Measurements from ENCODE around the gene DMBT1. TPM values are rescaled to one million over a fixed set of nuclear protein-coding genes. Genes with fewer than 3 reads are reported as not detected.
A peak's percentile ranks its signal among the peaks of the same experiment; 100 is the strongest.

The DMBT1 gene
- total RNA-seq, 1 donor from 2014 or later, result 78.6 TPM

- Histone ChIP-seq H3K4me3 (no peak overlapping the region), H3K9me3 (no peaks in the 10 kb centered on the region), H3K36me3 (no peaks in the 10 kb centered on the region), H3K27me3 (peaks cover 5% of the 10 kb centered on the region), H3K27ac (no peak overlapping the region), H3K4me1 (no peaks in the 10 kb centered on the region)
- DNase-seq, result no peak
- intact Hi-C loops (cut with DNase I), result loop anchor here (5.0 to 10.0 kb wide), 2 partner anchors 40 to 132 kb away; no protein-coding TSS in a partner anchor
- peak; percentile 56 for ATAC-seq
- peak; percentile 58 for TF ChIP-seq CTCF (IDR thresholded peaks at IDR 0.05)
Observed at GRCh38 chr10:122567056-122567660, 6.6 kb downstream of the DMBT1 start.

DNA sequence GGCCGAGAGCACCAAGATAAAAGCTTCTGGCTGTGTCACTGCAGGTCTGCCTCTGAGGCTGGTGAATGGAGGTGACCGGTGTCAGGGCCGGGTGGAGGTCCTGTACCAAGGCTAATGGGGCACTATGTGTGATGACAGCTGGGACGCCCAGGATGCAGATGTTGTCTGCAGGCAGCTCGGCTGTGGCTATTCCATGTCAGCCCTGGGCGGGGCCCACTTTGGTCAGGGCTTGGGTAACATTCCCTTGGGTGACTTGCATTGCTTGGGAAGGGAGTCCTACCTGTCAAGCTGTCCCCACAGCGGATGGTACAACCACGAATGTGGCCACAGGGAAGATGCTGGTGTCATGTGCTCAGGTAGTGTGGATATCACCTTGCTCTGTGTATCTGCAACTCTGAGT lies 8.0 kb downstream of the DMBT1 start:
- no peak overlapping the region for H3K4me3 ChIP-seq
- no peaks in the 10 kb centered on the region for H3K4me1 ChIP-seq
- no peak for TF ChIP-seq CTCF (IDR thresholded peaks at IDR 0.05)
- no peaks in the 10 kb centered on the region for H3K36me3 ChIP-seq
- intact Hi-C loops (cut with DNase I), result loop anchor here (5.0 to 10.0 kb wide), 2 partner anchors 41 to 134 kb away; no protein-coding TSS in a partner anchor
- no peaks in the 10 kb centered on the region for H3K27me3 ChIP-seq
- DNase-seq, result no peak
- no peak for ATAC-seq
- no peak overlapping the region for H3K27ac ChIP-seq
- no peaks in the 10 kb centered on the region for H3K9me3 ChIP-seq

DNA sequence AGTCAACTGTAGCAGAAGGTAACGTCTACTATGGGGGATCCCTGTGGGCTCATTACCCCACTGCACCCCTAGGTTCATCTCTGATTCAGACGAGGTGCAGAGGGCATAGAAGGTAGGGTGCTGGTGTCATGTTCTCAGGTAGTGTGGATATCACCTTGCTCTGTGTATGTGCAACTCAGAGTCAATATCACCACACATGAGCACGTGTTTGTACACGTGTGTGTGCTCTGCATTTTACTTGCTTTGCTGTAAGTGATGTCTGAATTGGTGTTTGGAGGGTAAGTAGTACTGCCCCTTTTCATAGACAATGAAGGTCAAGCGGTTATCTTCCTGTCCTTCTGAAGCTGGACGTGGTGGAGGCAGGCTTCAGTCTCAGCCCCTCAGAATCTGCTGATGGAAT lies 10.4 kb downstream of the DMBT1 start:
- no peak for TF ChIP-seq CTCF (IDR thresholded peaks at IDR 0.05)
- no peak for ATAC-seq
- intact Hi-C loops (cut with DNase I), result no loop called here
- H3K9me3 ChIP-seq, result no peaks in the 10 kb centered on the region
- DNase-seq, result no peak
- no peaks in the 10 kb centered on the region for H3K36me3 ChIP-seq
- no peaks in the 10 kb centered on the region for H3K27me3 ChIP-seq
- H3K27ac ChIP-seq, result no peak overlapping the region
- no peak overlapping the region for H3K4me3 ChIP-seq
- H3K4me1 ChIP-seq, result no peaks in the 10 kb centered on the region

- Histone ChIP-seq H3K27me3 (no peaks in the 10 kb centered on the region), H3K4me1 (no peaks in the 10 kb centered on the region), H3K36me3 (no peaks in the 10 kb centered on the region), H3K9me3 (no peaks in the 10 kb centered on the region), H3K27ac (no peak overlapping the region), H3K4me3 (no peak overlapping the region)
- DNase-seq (no peak), ATAC-seq (no peak)
- intact Hi-C loops (cut with DNase I), result no loop called here
- no peak for TF ChIP-seq CTCF (IDR thresholded peaks at IDR 0.05)
Observed at GRCh38 chr10:122571892-122572291, 11.3 kb downstream of the DMBT1 start.

DNA sequence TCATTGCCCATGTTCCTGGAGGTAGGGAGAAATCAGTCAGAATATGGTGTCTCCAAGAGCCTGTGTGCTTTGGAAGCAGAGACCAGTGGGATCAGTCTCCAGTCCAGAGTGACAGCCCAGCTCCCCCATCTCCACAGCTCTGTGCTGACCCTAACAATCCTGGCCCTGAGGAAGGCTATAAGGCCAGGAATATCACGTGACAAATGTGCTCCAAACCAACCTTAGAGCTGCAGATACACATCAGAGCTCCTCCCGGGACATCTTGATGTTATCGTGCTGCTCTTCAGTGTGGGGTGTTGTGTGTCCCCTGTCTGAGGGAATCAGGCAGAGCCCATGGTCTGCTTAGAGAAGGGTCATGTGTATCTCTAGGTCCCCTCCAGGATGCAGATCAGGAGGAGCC lies 15.2 kb downstream of the DMBT1 start:
- Histone ChIP-seq H3K9me3 (no peaks in the 10 kb centered on the region), H3K27me3 (no peaks in the 10 kb centered on the region), H3K4me3 (no peak overlapping the region), H3K4me1 (no peaks in the 10 kb centered on the region), H3K36me3 (no peaks in the 10 kb centered on the region), H3K27ac (no peak overlapping the region)
- no peak for TF ChIP-seq CTCF (IDR thresholded peaks at IDR 0.05)
- ATAC-seq, result no peak
- intact Hi-C loops (cut with DNase I), result no loop called here
- no peak for DNase-seq

GRCh38 chr10:122576291-122576690 lies 15.7 kb downstream of the DMBT1 start:
- no peak overlapping the region for H3K4me3 ChIP-seq
- intact Hi-C loops (cut with DNase I), result no loop called here
- H3K36me3 ChIP-seq, result no peaks in the 10 kb centered on the region
- no peak for TF ChIP-seq CTCF (IDR thresholded peaks at IDR 0.05)
- no peaks in the 10 kb centered on the region for H3K9me3 ChIP-seq
- H3K27me3 ChIP-seq, result no peaks in the 10 kb centered on the region
- no peaks in the 10 kb centered on the region for H3K4me1 ChIP-seq
- no peak overlapping the region for H3K27ac ChIP-seq
- DNase-seq, result no peak
- no peak for ATAC-seq

Measured in upper lobe of right lung (tissue), 1 donor.